Mononuclear cell (primary cell): ENCODE results near the gene FAM131A. TPM values are rescaled to one million over a fixed set of nuclear protein-coding genes. Genes with fewer than 3 reads are reported as not detected.

Experiments
- H3K27me3 ChIP-seq: 2 replicates; pipeline ENCODE4 v1.6.0; 2011; ENCODE audit warnings: low read length, control low read depth; ENCODE audit not compliant: insufficient read depth
- H3K4me1 ChIP-seq: 2 replicates; pipeline ENCODE4 v1.5.1; 2011; ENCODE audit warnings: mild to moderate bottlenecking, low read length, control low read depth; ENCODE audit not compliant: insufficient read depth
- H3K4me3 ChIP-seq: 2 replicates; pipeline ENCODE4 v1.5.1; 2011; ENCODE audit warnings: mild to moderate bottlenecking, low read length, moderate library complexity
- H3K9me3 ChIP-seq: 2 replicates; pipeline ENCODE4 v1.5.1; 2011; ENCODE audit warnings: low read depth, mild to moderate bottlenecking, control low read depth, low read length
- total RNA-seq: library from RNA; depleted of rRNA; stranded (reverse); fragments of >200 nt; gene quantifications from one replicate; pipeline ENCODE4 v1.2.3, GENCODE V29; 2012

The FAM131A gene
- total RNA-seq, 1 donor: 5.7 TPM

GRCh38 chr3:184308744-184309143 lies 28.7 kb upstream of the FAM131A start:
- Histone ChIP-seq H3K27me3 (no peaks in the 10 kb centered on the region), H3K4me3 (no peak overlapping the region), H3K4me1 (peaks cover under 1% of the 10 kb centered on the region), H3K9me3 (no peaks in the 10 kb centered on the region)

- Histone ChIP-seq H3K4me3 (no peak overlapping the region), H3K27me3 (no peaks in the 10 kb centered on the region), H3K9me3 (no peaks in the 10 kb centered on the region), H3K4me1 (peaks cover 19% of the 10 kb centered on the region)
Observed at GRCh38 chr3:184311633-184312032, 25.8 kb upstream of the FAM131A start.

GRCh38 chr3:184314363-184314699 lies 23.1 kb upstream of the FAM131A start, which contains the start of gene EIF4G1:
Gene EIF4G1 (plus strand): TSS chr3:184314606. CDS start chr3:184315797, 1,191 bp downstream.
- peaks cover 40% of the 10 kb centered on the region for H3K4me1 ChIP-seq

GRCh38 chr3:184314700-184315542 lies 22.5 kb upstream of the FAM131A start:
- Histone ChIP-seq H3K4me1 (peaks cover 46% of the 10 kb centered on the region), H3K9me3 (no peaks in the 10 kb centered on the region), H3K4me3 (peak overlapping the region; percentile 61), H3K27me3 (no peaks in the 10 kb centered on the region)

More at GRCh38 chr3:184314363-184314699, 23.1 kb upstream of the FAM131A start, which contains the start of gene EIF4G1:
- Histone ChIP-seq H3K9me3 (no peaks in the 10 kb centered on the region), H3K27me3 (no peaks in the 10 kb centered on the region), H3K4me3 (peak within 1 kb of the TSS; percentile 61)

GRCh38 chr3:184315543-184315867 lies 21.9 kb upstream of the FAM131A start:
- peak overlapping the region; percentile 61 for H3K4me3 ChIP-seq
- no peaks in the 10 kb centered on the region for H3K27me3 ChIP-seq

GRCh38 chr3:184315871-184316661 lies 21.3 kb upstream of the FAM131A start:
- Histone ChIP-seq H3K9me3 (no peaks in the 10 kb centered on the region), H3K4me1 (peaks cover 57% of the 10 kb centered on the region), H3K27me3 (no peaks in the 10 kb centered on the region), H3K4me3 (peak overlapping the region; percentile 61)

More at GRCh38 chr3:184315543-184315867, 21.9 kb upstream of the FAM131A start:
- no peaks in the 10 kb centered on the region for H3K9me3 ChIP-seq
- H3K4me1 ChIP-seq: peaks cover 52% of the 10 kb centered on the region

GRCh38 chr3:184316792-184317191 lies 20.6 kb upstream of the FAM131A start:
- Histone ChIP-seq H3K27me3 (no peaks in the 10 kb centered on the region), H3K4me3 (no peak overlapping the region), H3K9me3 (no peaks in the 10 kb centered on the region), H3K4me1 (peaks cover 65% of the 10 kb centered on the region)

GRCh38 chr3:184317201-184317600 lies 20.2 kb upstream of the FAM131A start:
- Histone ChIP-seq H3K4me3 (no peak overlapping the region), H3K9me3 (no peaks in the 10 kb centered on the region), H3K4me1 (peaks cover 69% of the 10 kb centered on the region), H3K27me3 (no peaks in the 10 kb centered on the region)

- H3K27me3 ChIP-seq: no peaks in the 10 kb centered on the region
- H3K4me3 ChIP-seq: no peak overlapping the region
- H3K9me3 ChIP-seq: no peaks in the 10 kb centered on the region
- H3K4me1 ChIP-seq: peaks cover 76% of the 10 kb centered on the region
Observed at GRCh38 chr3:184320104-184320445, 17.3 kb upstream of the FAM131A start.

- Histone ChIP-seq H3K9me3 (no peaks in the 10 kb centered on the region), H3K4me1 (peaks cover 60% of the 10 kb centered on the region), H3K27me3 (no peaks in the 10 kb centered on the region), H3K4me3 (no peak overlapping the region)
Observed at GRCh38 chr3:184321666-184322065, 15.7 kb upstream of the FAM131A start.

GRCh38 chr3:184322731-184323487 lies 14.5 kb upstream of the FAM131A start:
- Histone ChIP-seq H3K4me1 (peaks cover 50% of the 10 kb centered on the region), H3K4me3 (no peak overlapping the region), H3K27me3 (no peaks in the 10 kb centered on the region), H3K9me3 (no peaks in the 10 kb centered on the region)

GRCh38 chr3:184323696-184324095 lies 13.7 kb upstream of the FAM131A start:
- Histone ChIP-seq H3K9me3 (no peaks in the 10 kb centered on the region), H3K27me3 (no peaks in the 10 kb centered on the region), H3K4me1 (peaks cover 46% of the 10 kb centered on the region), H3K4me3 (no peak overlapping the region)

- Histone ChIP-seq H3K27me3 (no peaks in the 10 kb centered on the region), H3K4me1 (peaks cover 30% of the 10 kb centered on the region), H3K9me3 (no peaks in the 10 kb centered on the region), H3K4me3 (no peak overlapping the region)
Observed at GRCh38 chr3:184325269-184325668, 12.1 kb upstream of the FAM131A start.

GRCh38 chr3:184325715-184326369 lies 11.6 kb upstream of the FAM131A start:
- H3K9me3 ChIP-seq: no peaks in the 10 kb centered on the region
- peaks cover 25% of the 10 kb centered on the region for H3K4me1 ChIP-seq

More at GRCh38 chr3:184325715-184326369, 11.6 kb upstream of the FAM131A start:
- no peak overlapping the region for H3K4me3 ChIP-seq
- H3K27me3 ChIP-seq: no peaks in the 10 kb centered on the region
